22Rv1 (cell line): ENCODE data around the gene NPFFR2.

ENCODE experiments used
- H3K27ac ChIP-seq: fragments of 450-650 bp; 2 replicates; pipeline ENCODE4 v1.5.1; 2017
- CTCF ChIP-seq: fragments of 450-650 bp; IDR thresholded peaks from 2 replicates; pipeline ENCODE4 v1.5.1; 2017; ENCODE audit warnings: mild to moderate bottlenecking
- ZFX ChIP-seq: fragments of 450-650 bp; IDR thresholded peaks from 2 replicates; pipeline ENCODE4 v1.6.1; 2017; ENCODE audit warnings: antibody characterized with exemption, borderline replicate concordance

The NPFFR2 gene

DNA sequence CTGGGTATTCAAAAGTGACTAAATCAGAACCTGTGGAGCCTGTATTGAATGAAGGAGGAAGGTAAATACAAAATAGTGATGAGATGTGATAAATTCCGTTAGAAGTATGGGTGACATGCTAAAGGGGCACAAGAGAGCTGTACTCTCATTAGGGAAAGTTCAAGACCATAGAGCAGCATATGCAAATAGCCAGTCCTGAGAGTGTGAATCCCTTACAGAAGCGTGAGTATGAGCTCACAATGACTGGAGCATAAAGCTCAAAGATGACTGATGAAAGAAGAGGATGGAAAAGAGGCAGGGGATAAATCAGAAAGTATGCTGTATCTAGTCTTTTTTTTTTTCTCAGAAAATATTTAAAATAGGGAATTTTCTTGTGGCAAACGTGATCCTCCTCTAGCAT is 12.1 kb upstream of the NPFFR2 start:
- no peak for TF ChIP-seq ZFX
- no peak for TF ChIP-seq CTCF
- H3K27ac ChIP-seq = no peak overlapping the region

GRCh38 chr4:72022553-72022952 is 9.2 kb upstream of the NPFFR2 start:
- H3K27ac ChIP-seq = no peak overlapping the region
- TF ChIP-seq ZFX (no peak), CTCF (no peak)

DNA sequence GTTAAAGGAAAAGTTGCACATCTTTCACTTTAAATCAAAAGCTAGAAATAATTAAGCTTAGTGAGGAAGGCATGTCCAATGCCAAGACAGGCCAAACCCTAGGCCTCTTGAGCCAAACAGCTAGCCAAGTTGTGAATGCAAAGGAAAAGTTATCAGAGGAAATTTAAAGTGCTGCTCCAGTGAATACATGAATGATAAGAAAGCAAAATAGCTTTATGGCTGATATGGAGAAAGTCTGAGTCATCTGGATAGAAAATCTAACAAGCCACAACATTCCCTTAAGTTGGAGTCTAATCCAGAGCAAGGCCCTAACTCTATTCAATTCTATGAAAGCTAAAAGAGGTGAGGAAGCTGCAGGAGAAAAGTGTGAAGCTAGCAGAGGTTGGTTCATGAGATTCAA is 23.8 kb downstream of the NPFFR2 start:
- TF ChIP-seq ZFX (no peak), CTCF (no peak)
- H3K27ac ChIP-seq = no peak overlapping the region

GRCh38 chr4:72063726-72064125 is 31.9 kb downstream of the NPFFR2 start:
- TF ChIP-seq ZFX (no peak), CTCF (no peak)
- no peak overlapping the region for H3K27ac ChIP-seq

GRCh38 chr4:72067051-72067450 is 35.3 kb downstream of the NPFFR2 start:
- H3K27ac ChIP-seq = no peak overlapping the region
- TF ChIP-seq ZFX = no peak
- no peak for TF ChIP-seq CTCF

DNA sequence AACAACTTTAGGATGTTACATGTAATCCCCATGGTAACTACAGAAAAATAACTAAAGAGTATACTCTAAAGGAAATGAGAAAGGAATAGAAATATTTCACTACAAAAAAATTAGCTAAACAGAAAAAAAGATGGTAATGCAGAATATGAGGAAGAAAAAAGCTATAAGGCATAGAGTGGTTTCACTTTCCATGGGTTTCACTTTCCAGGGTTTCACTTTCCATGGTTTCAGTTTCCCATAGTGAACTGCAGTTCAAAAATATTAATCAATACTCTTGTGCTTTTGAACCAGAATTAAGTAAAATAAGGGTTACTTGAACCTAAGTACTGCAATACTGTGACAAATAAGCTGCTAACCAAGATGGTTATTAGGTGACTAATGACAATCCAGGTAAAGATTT is 42.0 kb downstream of the NPFFR2 start:
- TF ChIP-seq CTCF (no peak), ZFX (no peak)
- no peak overlapping the region for H3K27ac ChIP-seq

DNA sequence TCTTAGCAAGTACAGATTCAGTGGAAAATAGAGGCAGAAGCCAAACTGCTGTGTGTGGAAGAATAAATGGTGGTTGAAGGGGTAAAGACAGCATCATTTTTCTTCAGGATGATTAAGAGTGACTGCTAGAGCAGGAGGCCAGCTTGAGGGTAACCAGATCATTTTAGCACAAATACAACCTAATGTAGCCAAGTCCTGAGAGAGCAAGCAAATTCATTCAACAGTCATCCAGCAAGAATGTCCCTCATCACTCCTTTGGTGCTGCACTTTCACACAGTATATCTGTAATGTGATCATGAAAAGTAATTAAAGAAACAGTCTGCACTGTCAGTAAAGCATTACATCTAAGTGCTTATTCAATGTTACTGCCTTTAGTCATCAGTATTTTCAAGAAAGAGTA is 44.8 kb downstream of the NPFFR2 start:
- TF ChIP-seq CTCF (no peak), ZFX (no peak)
- no peak overlapping the region for H3K27ac ChIP-seq
